HG03108 (cell line): ENCODE data around the gene KATNA1.

Experiments used
- ATAC-seq: cut with Tn5 transposase; IDR thresholded peaks from one replicate; pipeline ENCODE4 v1.9.1; 2021; ENCODE audit warnings: moderate library complexity; ENCODE audit not compliant: unreplicated experiment

The KATNA1 gene

GRCh38 chr6:149614337-149614736 is 34.2 kb downstream of the KATNA1 start:
- no peak for ATAC-seq

GRCh38 chr6:149608381-149608982 is 40.0 kb downstream of the KATNA1 start:
- ATAC-seq, result no peak

GRCh38 chr6:149600508-149600907 is 48.0 kb downstream of the KATNA1 start:
- no peak for ATAC-seq

GRCh38 chr6:149593408-149593807 is 55.1 kb downstream of the KATNA1 start:
- no peak for ATAC-seq

GRCh38 chr6:149592983-149593382 is 55.5 kb downstream of the KATNA1 start:
- no peak for ATAC-seq

- ATAC-seq, result no peak
Observed at GRCh38 chr6:149586149-149586548, 62.4 kb downstream of the KATNA1 start.

GRCh38 chr6:149581349-149581748 is 67.2 kb downstream of the KATNA1 start:
- no peak for ATAC-seq

GRCh38 chr6:149580880-149581279 is 67.6 kb downstream of the KATNA1 start:
- ATAC-seq, result no peak

- no peak for ATAC-seq
Observed at GRCh38 chr6:149567945-149568585, 80.4 kb downstream of the KATNA1 start.

- no peak for ATAC-seq
Observed at GRCh38 chr6:149567194-149567586, 81.3 kb downstream of the KATNA1 start.

GRCh38 chr6:149566410-149567193 is 81.9 kb downstream of the KATNA1 start:
- ATAC-seq, result peak; percentile 9

GRCh38 chr6:149565527-149566409 is 82.7 kb downstream of the KATNA1 start, which contains the start of gene GINM1:
Gene GINM1 (plus strand): TSS chr6:149566375. CDS start chr6:149566415, 40 bp downstream.
- ATAC-seq, result peak; percentile 74

- ATAC-seq, result no peak
Observed at GRCh38 chr6:149563928-149564325, 84.6 kb downstream of the KATNA1 start.

- ATAC-seq, result no peak
Observed at GRCh38 chr6:149563203-149563927, 85.1 kb downstream of the KATNA1 start.

GRCh38 chr6:149560736-149561135 is 87.8 kb downstream of the KATNA1 start:
- ATAC-seq, result no peak

- no peak for ATAC-seq
Observed at GRCh38 chr6:149559389-149559788, 89.1 kb downstream of the KATNA1 start.

- ATAC-seq, result no peak
Observed at GRCh38 chr6:149558029-149558428, 90.5 kb downstream of the KATNA1 start.

GRCh38 chr6:149551920-149552319 is 96.6 kb downstream of the KATNA1 start:
- ATAC-seq, result no peak

GRCh38 chr6:149545754-149546471 is 102.6 kb downstream of the KATNA1 start, which contains the start of gene PPIL4:
Gene PPIL4 (minus strand): TSS chr6:149546043. CDS start chr6:149546005, 38 bp downstream.
- peak; percentile 90 for ATAC-seq
